ENCODE results near the gene ADAMTSL4. TPM values are rescaled to one million over a fixed set of nuclear protein-coding genes. Genes with fewer than 3 reads are reported as not detected.

Gene ADAMTSL4
- total and polyA plus RNA-seq, 2 donors (not counting 3 experiments of a cell fraction or from before 2014, with no cell fraction given), result 0.73 to 1.0 TPM

DNA sequence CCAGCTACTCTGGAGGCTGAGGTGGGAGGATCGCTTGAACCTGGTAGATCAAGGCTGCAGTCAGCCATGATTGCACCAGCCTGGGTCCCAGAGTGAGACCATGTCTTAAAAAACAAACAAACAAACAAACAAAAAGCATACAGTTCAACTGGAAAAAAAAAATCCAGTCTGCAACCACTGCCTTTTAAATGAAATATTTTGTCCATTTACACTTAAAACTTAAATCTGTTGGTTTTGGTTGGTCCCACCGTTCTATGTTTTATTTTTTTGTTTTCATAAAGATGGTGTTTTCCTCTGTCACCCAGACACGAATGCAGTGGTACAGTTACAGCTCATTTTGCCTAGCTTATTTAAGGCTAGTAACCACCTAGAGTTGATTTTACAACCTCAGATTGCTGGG lies 23.9 kb upstream of the ADAMTSL4 start:
- Histone ChIP-seq H4K20me1 (replicated peaks; ENCODE audit: control insufficient read depth, extremely low read depth, insufficient read depth, low read length) (no peaks in the 10 kb centered on the region), H3K27ac (ENCODE audit: insufficient read depth, low read depth, low read length) (no peak overlapping the region), H3K9ac (replicated peaks; ENCODE audit: extremely low read depth, insufficient read depth, low read length) (no peak overlapping the region), H3K4me1 (ENCODE audit: control insufficient read depth, extremely low read depth, insufficient read depth, low read length) (no peaks in the 10 kb centered on the region), H3K9me3 (replicated peaks; ENCODE audit: control insufficient read depth, insufficient read depth, low read length) (no peaks in the 10 kb centered on the region), H3K4me2 (ENCODE audit: insufficient read depth, low read length) (no peak overlapping the region), H3K79me2 (ENCODE audit: control insufficient read depth, insufficient read depth, low read length) (no peaks in the 10 kb centered on the region), H3K27me3 (ENCODE audit: control insufficient read depth in 2 of 2, insufficient read depth in 2 of 2, low read length in 2 of 2) (no peaks in the 10 kb centered on the region), H3K9me1 (replicated peaks; ENCODE audit: control insufficient read depth, extremely low read depth, insufficient read depth, low read length) (no peaks in the 10 kb centered on the region), H3K36me3 (ENCODE audit: control insufficient read depth in 2 of 2, extremely low read depth in 1 of 2, insufficient read depth in 2 of 2, low read length in 2 of 2) (no peaks in the 10 kb centered on the region), H2AFZ (ENCODE audit: low read depth, low read length) (no peak overlapping the region), H3K4me3 (replicated peaks in 1 of 3; ENCODE audit: insufficient read depth in 1 of 3, low read depth in 1 of 3, low read length in 3 of 3) (no peak overlapping the region)
- TF ChIP-seq EZH2 (IDR thresholded peaks at IDR 0.05; ENCODE audit: borderline replicate concordance, low read depth, low read length, severe bottlenecking), result no peak
- TF ChIP-seq POLR2AphosphoS5 (IDR thresholded peaks at IDR 0.05; ENCODE audit: insufficient read depth, low read depth, low read length), result no peak
- TF ChIP-seq GATA2 (IDR thresholded peaks at IDR 0.05; ENCODE audit: insufficient read depth, insufficient read length, low read depth, low read length), result no peak
- TF ChIP-seq MYC (IDR thresholded peaks at IDR 0.05; ENCODE audit: low read depth, low read length), result no peak
- no peak for TF ChIP-seq POLR2A (IDR thresholded peaks at IDR 0.05; ENCODE audit: low read depth, low read length)
- no peak for TF ChIP-seq FOS (IDR thresholded peaks at IDR 0.05; ENCODE audit: borderline replicate concordance, insufficient read depth, low read length)
- TF ChIP-seq, protein P1, sequence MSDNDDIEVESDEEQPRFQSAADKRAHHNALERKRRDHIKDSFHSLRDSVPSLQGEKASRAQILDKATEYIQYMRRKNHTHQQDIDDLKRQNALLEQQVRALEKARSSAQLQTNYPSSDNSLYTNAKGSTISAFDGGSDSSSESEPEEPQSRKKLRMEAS (IDR thresholded peaks at IDR 0.05; ENCODE audit: insufficient read depth, insufficient read length), result no peak
- TF ChIP-seq JUN (IDR thresholded peaks at IDR 0.05; ENCODE audit: borderline replicate concordance, insufficient read depth, insufficient read length, low read depth), result no peak
- TF ChIP-seq, protein P2, sequence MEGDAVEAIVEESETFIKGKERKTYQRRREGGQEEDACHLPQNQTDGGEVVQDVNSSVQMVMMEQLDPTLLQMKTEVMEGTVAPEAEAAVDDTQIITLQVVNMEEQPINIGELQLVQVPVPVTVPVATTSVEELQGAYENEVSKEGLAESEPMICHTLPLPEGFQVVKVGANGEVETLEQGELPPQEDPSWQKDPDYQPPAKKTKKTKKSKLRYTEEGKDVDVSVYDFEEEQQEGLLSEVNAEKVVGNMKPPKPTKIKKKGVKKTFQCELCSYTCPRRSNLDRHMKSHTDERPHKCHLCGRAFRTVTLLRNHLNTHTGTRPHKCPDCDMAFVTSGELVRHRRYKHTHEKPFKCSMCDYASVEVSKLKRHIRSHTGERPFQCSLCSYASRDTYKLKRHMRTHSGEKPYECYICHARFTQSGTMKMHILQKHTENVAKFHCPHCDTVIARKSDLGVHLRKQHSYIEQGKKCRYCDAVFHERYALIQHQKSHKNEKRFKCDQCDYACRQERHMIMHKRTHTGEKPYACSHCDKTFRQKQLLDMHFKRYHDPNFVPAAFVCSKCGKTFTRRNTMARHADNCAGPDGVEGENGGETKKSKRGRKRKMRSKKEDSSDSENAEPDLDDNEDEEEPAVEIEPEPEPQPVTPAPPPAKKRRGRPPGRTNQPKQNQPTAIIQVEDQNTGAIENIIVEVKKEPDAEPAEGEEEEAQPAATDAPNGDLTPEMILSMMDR (IDR thresholded peaks at IDR 0.05; ENCODE audit: extremely low read depth in 1 of 2, insufficient read depth in 1 of 2, low read depth in 1 of 2, low read length in 2 of 2), result no peak
- dilution Hi-C loops (cut with MboI; ENCODE audit: extremely low pct_ligation_motif_present, low sequenced_read_pairs) (no loop called here), intact Hi-C loops (cut with micrococcal nuclease) (no loop called here)
- FAIRE-seq (no peak), DNase-seq (ENCODE audit: low read depth, low spot score) (no peak)
- no TSS peak for BruUV-seq (replicated peaks)
- ChIA-PET POLR2A (no interaction called here), CTCF (no interaction called here)
